Activated CD4-positive, alpha-beta T cell treated with anti-CD3 and anti-CD28 coated beads for 24 hours (primary cell): ENCODE results near the gene DOCK2.
"Not testable (repeated sequence)": the region's sequence is repeated elsewhere in the genome, so short reads cannot be mapped to it uniquely, and the experiment has no call there.

ENCODE experiments used
- DNase-seq, 2 donors: peaks; one replicate each; pipeline ENCODE4 v3.0.0-alpha.2; 2020; ENCODE audit warnings: low read depth in 2 of 2

Gene DOCK2

GRCh38 chr5:169817031-169817430, 180.0 kb downstream of the DOCK2 start:
- no peak for DNase-seq

GRCh38 chr5:169826618-169827017, 189.5 kb downstream of the DOCK2 start:
- no peak for DNase-seq

DNA sequence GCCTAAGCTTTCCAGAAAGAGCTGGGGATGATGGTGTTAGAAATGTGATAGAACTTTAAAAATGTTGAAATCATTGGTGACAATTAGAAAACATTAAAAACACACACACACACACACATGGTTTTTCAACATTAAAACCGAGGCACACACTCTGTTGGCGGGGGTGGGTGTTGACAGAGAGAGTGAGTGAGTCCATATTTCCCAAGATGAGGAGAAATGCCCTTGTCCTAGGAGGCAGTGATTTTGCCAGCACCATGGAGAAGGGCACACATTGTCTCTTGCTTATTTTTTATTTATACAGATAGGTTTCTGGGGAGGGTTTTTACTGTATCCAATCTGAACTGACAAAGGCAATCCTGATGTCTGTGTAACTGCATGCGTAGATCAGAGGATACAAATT, 190.7 kb downstream of the DOCK2 start:
- DNase-seq = no peak

DNA sequence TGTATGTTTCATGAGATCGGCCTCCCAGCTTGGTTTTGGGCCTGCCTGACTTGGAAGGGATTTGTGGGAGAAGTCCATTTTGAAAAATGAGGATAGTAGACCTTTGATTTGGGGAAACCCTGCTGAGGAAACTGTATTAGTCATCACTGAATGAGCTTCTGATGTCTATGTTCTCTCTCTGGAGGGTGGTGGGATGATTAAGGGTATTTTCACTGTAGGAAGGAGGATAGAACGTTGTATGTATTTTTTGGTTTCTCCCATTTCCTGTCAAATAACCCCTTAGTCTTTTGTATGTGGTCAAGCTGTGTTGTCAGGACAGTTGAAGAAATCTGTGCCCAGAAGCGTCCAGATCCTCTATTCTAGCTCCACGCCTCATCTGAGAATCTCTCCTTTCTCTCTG, 191.3 kb downstream of the DOCK2 start:
- DNase-seq = no peak

DNA sequence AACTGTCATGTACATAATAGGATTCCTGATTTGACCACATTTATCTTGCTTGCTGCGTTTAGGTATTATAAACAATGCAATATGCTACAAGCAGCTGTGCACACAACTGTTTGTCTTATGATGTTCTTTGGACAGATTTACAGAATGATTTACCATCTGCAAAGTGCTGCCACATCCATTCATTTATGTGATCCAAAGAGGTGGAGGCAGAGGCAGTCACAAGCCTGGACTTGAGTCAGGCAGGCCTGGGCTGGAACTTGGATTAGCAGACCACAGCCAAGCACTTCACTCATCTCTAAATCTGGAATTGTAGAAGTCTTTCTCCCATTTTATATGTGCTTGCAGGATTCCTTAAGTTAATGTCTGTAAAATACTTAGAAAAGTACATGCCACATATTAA, 194.3 kb downstream of the DOCK2 start:
- DNase-seq = no peak

DNA sequence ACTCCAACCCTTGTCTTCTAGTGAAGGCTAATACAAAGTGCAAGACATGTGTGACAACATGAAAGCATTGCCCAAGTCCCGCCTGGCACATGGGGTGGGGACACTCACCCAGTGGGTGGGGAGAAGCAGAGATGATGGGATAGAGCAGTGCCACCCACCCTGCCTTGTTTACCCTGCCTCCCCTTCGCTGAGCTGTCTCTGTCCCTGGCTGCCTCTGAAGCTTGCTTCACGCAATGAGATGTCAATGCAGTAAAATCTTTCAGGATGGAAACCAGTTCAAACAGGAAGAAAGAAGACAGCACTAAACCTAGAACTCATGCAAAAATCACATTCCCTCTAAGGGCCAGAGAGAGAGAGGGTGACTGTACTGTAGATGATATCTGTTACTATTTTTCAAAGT, 195.2 kb downstream of the DOCK2 start:
- DNase-seq = no peak

DNA sequence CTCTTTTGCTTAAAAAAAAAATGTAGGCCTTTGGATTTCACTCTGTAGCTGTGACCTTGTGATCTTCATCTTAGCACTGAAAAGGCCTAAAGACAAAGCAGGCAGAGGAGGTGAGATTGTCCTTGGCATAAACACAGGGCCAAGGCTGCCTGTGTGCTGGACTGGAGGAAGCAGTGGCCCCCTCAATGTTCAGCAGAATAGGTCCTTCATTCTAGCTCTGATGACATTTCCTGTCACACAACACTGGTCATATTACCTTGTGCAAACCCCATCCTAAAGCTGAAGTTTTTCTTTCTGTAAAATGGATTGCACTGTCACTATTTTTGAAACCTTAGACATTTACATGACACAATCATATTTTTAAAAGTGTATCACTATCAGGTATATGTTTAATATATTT, 195.8 kb downstream of the DOCK2 start:
- no peak for DNase-seq

- DNase-seq = not testable (repeated sequence)
Observed at GRCh38 chr5:169833681-169834292, 196.7 kb downstream of the DOCK2 start.

DNA sequence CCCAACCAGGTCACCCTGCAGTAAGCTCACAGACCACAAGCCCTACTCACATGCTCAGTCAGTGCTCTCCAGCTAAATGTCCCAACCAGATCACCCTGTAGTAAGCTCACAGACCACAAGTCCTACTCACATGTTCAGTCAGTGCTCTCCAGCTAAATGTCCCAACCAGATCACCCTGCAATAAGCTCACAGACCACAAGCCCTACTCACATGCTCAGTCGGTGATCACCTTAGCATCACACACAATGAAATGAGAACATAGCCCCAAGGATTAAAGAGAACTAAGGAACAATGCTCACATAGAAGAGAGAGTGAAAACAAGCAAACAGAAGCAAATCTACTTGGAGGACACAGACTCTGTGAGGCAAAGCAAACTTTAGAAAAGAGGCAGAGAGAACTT, 197.5 kb downstream of the DOCK2 start:
- not testable (repeated sequence) for DNase-seq

DNA sequence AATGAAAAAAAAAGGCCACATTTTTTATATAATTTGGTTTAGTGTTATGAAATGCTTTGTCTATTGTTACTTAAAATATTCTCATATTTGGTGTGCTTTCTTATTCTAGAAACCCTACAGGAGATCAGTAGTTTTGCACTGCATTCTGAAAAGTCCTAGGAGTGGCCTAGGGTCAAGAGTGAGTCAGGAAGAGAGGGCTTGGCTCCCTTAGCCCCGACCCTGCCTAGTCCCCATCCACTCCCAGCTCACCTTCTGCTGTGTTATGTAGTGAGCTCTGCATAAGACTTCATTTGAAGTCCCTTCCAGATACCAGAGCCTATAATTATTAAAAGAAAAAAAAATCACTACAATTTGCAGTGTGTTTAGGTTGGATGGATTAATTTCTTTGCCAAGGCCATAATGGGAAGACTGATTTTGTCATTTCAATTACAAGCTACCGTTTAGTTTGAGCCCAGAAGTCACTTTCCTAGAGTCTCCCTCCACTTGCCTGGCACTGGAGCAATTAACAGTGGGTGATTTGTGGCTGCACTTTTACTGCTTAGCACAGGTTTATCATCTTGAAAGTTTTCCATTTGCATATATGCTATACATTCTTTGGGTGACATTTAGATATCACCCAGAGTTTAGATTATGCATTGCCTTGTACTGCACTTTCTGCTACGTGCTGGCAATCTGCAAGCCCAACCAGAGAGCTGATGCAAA, 199.9 kb downstream of the DOCK2 start:
- DNase-seq = no peak

DNA sequence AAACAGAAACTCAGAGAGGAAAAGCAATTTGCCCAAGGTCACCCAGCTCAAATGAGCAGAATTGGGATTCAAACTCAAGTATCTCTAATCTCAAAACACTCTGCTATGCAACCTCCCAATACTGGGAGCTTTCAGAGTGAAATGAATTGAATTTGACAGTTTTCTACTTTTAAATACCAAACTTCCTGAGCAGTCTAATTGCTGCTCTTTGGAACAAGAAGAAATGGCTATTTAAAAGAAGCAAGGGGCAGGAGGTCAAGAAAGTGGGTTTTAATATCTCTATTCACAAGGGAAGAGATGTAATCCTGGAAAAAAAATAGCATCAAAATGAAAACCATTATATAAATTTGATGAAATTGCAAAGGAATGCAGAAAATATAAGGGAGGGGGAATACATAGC, 200.6 kb downstream of the DOCK2 start:
- no peak for DNase-seq

DNA sequence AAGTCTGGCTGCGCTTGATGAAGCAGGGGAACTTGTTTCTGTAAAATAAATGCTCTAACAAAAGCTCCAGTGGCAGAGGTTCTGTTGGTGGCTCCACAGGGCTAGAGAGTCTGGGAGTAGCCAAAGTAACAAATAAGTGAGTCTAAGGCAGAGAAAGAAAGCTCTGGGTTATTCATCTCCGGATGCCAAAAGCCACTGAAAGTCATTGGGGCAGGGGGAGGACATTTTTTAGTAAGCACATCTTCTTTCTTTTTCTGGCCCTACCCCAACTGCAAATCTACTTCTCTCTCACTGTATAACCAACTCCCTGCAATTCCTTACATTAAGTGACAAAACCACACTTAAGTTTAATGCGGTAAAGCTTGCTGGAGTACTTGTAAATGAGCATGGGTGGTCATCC, 201.6 kb downstream of the DOCK2 start:
- DNase-seq = no peak

- DNase-seq = no peak
Observed at GRCh38 chr5:169840405-169840804, 203.3 kb downstream of the DOCK2 start.

DNA sequence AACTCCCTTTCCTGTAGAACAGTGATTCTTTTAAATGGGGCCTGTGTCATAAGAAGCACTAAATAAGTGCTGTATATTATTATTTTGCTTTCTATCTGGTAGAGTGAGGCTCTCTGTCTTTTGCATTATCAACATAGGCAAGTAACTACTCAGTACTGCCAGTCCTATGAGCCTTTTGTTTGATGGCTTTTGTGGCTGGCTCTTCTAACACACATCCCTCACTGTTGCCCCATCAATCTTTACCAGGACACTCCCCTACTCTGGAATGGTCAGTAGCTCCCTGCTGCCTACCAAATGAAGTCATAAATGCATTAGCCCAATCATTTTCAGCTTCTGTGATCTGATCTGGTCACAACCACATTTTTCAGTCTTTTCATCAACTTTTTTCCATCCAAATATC, 205.6 kb downstream of the DOCK2 start:
- no peak for DNase-seq

DNA sequence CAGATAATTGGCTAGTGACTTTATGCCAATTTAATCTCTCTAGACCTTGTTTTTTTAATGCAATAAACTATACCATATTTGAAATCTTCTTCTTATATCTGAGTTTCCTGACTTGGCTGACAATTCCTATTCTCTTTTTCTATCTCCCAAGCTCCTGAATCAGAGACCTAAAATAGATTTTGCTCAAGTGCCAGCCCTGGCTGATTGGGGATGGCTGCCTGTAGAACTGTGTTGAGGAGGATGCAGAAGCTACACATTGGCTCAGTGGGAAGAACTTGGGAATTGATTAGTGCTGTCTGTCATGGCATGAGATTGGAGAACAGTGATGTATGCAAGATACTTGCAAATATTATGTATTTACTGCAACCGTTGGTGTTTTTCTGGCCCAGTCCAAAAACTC, 210.4 kb downstream of the DOCK2 start:
- no peak for DNase-seq

GRCh38 chr5:169848271-169848670, 211.2 kb downstream of the DOCK2 start:
- no peak for DNase-seq

DNA sequence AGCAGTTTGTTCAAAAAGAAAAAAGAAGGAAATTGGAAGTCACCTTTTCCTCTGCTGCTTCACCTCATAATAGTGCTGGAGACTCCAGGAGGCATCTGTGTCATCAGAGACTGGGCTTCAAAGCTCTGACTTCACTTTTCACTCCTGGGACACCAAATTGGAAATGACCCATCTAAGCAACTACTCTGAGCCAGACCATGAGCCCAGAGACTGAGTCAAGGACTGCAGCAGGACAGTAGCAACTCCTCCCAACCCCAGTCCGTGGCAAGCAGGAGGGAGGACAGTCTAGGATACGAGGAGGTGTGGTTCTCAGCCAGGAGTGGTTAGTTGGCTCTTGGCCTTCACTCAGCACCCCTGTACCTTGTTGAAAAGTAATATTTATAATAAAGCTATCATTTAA, 211.7 kb downstream of the DOCK2 start:
- no peak for DNase-seq

DNA sequence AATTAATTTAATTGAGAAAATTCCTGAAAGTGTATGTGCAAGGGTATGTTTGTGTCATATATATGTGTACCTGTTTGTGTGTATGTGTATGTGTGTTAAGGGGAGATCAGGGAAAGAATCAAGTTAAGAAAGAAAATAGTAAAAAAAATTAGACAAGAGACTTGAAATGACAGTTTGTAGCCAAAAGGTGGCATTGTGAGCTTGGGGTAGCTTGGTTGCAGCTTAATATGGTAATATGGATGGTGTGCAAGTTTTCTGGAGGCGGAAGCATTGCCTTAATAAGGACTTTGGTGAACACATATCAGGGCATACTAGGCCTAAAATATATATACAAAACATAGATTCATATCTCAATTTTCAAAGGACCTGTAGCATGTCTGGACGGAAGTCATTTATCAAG, 213.3 kb downstream of the DOCK2 start:
- no peak for DNase-seq

DNA sequence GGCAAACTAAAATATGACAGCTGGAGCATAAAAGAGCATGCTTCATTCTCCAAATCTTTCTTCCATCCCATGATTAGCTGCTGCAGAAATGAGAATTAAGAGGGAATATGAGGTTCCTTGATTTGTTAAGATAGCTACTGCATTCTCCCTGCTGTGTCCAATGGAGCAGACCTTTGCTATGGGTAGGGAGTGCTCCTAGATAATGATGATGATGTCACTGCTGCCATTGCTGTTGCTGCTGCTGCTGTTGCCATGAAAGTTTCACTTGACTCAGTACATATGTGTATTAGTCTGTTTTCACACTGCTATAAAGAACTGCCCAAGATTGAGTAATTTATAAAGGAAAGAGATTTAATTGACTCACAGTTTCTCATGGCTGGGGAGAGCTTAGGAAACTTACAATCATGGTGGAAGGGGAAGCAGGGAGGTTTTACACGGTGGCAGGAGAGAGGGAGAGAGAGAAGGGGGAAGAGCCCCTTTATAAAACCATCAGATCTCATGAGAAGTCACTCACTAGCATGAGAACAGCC, 214.3 kb downstream of the DOCK2 start:
- no peak for DNase-seq

- DNase-seq = no peak
Observed at GRCh38 chr5:169856571-169856970, 219.5 kb downstream of the DOCK2 start.

- no peak for DNase-seq
Observed at GRCh38 chr5:169860585-169860984, 223.5 kb downstream of the DOCK2 start.

- no peak for DNase-seq
Observed at GRCh38 chr5:169861433-169861832, 224.4 kb downstream of the DOCK2 start.

DNA sequence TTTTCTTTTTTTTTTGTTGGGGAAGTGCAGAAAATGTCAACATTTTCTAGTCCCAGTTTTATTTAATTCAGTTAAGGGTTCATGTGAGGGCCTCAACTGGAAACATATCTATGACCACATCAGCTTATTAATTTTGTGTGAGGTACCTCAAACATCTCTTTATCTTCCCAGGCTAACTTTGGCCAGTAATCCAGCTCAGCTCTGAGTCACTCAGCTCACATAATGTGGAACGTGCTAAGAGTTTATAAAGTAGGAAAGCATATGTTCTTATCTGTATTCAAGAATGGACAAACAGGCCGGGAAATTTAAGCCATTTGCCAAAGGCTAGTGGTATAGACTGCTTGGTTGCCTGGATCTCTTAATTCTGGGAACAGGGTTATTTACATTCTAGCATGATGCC, 224.9 kb downstream of the DOCK2 start:
- no peak for DNase-seq

DNA sequence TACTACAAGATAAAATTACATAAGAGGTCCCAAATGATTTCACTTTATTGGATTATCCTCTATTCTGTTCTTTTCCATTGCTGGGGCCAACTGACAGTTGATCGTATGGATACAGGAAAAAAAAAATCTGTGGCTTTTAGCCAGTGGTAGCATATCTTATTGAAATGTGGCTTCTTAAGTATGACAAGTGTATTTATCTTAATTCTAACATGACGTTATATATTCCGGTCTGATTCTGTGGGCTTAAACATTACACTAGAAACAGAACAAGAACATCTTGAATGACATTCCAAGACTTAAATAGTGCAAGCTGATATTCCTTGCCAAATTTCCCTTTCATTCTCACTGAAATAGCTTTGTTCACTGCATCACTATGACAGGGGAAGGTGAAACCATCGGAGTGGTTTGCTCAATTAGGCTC, 225.3 kb downstream of the DOCK2 start:
- no peak for DNase-seq
